CD4-positive, alpha-beta T cell treated with Interleukin-17A for 4 hours (primary cell): Measurements from ENCODE around the gene FOXP1.
A peak's percentile ranks its signal among the peaks of the same experiment; 100 is the strongest.
"Not testable (repeated sequence)": the region's sequence is repeated elsewhere in the genome, so short reads cannot be mapped to it uniquely, and the experiment has no call there.

ENCODE experiments used
- DNase-seq: peaks from one replicate; pipeline ENCODE4 v3.0.0-alpha.2; 2020; ENCODE audit warnings: mixed read lengths

Gene FOXP1

DNA sequence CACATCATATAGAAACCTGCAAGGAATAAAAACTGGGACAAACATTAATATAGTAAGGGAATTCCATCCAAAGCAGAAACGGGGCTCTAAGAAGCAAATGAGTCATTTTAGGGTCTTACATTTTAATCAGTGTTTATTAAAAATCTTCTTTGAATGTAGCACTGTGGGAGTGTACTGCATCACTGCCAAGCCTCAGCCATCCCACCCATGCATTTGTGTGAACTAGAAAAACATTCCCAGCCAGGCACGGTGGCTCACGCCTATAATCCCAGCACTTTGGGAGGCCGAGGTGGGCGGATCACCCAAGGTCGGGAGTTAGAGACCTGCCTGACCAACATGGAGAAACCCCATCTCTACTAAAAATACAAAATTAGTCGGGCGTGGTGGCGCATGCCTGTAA lies 57.1 kb downstream of the FOXP1 start:
- DNase-seq: not testable (repeated sequence)

DNA sequence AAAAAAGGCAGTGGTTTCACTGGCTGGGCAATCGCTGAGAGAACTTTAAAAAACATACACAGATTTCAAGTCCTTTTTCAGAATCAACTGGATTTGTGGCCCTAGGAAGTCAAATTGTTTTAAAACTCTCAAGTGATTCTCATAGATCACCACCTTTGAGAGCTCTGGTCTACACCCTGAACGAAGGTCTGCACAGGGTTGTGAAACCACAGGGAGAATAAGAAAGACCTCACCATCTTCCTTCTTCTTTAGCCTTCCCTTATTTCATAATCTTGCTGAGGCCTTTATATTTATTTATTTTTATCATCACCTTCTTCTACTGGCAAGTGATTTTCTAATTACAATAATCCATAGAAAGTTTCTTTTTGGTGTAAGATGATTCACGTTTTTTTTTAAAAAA lies 58.1 kb downstream of the FOXP1 start:
- no peak for DNase-seq

DNA sequence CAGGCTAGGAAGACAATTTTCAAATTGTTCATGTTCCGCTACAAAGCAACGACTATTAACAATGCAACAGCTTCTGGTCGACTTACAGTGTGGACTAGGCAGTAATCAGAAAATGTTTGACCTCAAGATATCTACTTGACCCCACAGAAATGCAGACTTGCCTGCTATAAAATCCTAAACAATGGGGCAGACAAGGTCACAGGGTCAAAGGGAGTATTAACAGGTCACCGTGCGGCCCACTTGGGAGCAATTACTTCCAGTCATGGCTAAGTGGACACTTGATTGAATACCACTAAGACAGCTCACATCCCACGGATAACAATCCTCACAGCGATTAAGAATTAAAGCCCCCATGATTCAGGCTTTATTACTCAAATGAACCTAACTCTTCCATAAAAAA lies 58.9 kb downstream of the FOXP1 start:
- DNase-seq: no peak

DNA sequence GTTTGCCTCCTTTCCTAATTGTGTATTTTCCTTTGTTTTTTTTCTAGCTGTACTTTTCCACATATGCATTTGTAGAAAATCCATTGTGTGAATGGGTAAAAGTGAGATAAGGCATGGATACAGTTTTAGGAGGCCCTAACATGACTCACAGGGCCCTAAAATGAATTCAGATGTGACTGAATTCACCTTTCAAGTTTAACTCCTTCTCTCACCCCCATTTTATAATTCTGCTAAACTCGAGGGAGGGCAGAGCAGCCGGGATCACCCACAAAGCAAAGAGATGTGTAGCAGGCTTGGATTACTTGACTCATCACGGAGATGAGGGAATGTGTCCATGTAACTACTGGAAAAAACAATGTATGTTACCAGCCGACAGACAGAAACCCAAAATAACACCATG lies 59.9 kb downstream of the FOXP1 start:
- no peak for DNase-seq

DNA sequence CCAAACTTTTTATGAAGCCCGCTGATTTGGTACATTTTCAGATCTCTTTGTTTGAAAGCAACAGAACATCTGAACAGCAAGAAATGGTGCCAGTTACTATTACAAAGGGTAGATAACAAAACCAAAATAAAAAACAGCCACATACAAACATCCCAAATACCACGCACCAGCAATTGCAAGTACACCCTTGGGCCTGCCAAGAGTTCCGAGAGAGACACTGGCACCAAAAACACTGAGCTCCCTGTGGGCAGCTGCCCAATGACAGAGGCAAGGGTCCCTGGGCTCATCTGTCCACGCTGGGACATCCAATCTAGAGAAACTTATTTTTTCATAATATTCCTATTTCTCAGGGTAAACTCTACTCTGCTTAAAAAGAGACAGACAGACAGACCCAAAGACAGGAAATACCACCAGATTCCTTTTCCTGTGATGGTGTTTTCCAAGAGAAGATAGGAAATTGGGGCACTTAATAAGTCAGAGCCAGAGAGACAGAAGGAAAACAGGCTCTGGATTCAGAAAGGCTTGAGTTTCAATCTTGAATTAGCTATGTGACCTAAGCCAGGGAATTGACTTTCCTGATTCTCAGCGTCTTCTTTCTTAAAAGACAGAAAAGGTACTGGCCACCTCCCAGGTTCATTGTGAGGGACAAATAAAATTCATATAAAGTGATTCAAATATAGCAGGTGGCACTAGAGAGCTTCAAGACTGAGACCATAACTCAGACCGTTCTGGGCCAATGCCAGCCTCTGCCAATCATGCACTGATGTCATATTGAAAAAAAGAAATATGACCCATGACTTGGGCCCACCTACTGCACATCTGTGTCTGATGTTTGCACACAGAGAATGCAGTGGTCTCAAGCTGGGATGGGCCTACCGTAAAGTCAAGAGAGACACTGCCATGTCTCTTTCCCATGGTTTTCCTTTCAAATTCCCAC lies 61.3 kb downstream of the FOXP1 start:
- no peak for DNase-seq

DNA sequence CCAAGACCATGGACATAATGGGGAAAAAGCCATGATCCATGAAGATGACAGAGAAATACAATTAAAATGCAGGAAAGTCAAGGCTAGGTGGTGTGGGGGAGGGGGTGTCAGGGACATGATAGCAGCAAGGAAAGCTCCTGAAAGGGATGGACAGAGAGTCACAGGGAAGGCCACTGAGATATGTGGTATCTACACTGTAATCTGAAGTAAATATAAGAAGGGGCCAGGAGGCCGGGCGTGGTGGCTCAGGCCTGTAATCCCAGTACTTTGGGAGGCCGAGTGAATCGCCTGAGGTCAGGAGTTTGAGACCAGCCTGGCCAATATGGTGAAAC lies 62.5 kb downstream of the FOXP1 start:
- no peak for DNase-seq

DNA sequence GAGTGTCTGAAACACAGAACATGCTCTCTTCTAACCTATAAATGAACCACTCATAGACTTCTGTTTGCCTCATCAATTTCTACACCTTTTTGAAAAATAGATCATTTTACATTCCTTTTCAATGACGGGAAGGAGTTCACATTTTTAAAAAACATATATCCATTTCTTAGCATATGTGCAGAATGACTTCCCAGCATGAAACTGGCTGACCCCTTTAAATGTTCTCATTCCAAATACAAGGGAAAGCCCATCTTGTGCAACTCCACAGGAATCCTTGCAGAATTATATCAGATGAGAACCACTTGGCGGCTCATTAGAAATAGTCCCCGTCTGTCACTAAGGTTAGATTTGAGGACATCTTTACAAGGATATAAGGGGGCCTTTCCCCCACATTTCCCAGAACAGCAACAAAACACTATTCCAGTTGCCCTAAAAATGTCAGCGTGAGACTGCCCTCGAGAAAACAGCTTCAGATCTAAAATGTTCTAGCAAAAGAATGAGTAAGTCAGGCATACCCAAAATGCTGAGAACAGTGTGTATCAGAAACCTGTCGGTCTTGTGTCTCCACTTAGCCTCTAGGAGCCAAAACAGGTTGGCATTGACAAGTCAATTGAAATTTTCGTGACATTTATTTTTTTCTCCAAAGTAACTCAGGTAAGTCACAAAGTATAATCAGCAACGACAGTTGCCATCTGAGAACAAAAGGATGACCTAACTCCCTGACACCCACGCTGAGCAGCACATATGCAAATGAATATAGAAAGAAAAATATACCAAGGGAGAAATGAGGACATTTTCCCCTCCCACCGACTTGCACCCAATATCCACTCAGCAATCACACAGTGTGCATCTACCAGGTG lies 63.1 kb downstream of the FOXP1 start:
- DNase-seq: no peak

DNA sequence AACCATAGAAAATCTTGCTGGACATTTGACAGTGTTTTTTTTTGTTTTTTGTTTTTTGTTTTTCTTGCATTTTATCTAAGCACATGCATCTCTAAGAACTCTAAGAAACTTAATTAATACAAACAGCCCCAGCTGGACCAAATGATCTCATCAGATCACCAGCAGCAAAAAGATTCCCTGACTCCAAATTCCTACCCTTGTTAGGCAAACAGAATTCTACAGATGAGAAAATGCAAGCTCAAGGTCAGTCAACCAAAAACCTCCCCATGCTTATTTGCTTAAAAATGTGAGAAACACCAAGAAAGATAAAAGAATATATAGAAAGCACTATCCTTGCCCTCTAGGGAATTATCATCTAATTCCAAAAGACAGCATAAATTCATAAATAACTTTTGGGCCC lies 65.4 kb downstream of the FOXP1 start:
- DNase-seq: no peak

DNA sequence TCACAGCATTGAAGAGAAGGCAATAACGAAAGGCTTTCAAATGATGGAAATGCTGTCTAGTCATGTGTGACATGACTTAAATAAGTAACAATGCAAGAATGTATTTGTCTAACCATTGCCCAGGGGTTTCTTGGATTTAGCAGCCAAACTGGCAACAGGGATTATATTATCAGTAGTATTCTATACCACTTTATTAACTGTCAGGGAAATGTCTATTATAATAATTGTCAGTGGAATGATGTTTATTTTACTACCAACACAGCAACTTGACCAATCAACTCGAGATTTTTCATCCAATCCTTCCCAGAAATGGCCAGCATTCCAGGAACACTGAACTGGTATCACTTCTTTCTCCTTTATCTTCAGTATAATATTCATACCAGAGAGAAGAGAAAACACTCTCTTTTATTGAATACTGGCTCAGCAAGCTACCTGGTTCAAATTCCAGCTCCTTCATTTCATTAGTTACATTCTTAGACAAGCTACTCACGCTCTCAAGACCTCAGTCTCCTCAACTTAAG lies 66.2 kb downstream of the FOXP1 start:
- DNase-seq: no peak

DNA sequence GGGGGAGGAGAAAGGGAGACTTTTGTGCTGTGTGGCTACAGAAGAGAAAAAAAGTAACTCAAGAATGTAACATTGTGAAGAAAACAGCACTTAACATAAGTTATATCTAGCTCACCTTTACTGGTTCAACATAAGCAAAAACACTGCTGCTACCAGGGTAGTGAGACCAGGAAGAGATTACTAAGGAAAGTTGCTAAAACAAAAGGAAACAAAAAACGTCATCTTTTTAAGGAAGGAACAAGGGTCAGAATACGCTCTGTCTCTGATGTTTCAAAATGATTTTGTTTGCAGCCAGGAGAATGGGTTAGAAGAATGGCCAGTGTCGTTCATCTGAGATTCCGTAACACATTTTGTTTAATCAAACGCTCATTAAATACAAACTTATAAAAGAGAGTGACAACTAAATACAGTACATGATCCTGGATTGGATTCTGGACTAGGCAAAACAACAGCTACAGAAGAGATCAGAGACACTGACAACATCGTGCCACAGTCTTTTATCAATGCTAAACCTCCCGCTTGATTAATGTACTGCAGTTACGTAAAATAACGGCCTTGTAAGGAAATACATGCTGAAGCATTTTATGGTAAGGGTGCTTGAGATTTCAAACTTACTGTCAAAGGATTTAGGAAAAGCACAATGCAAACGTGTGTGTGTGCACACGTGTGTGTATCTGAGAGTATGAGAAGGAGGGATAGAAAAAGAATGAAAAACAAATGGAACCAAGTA lies 67.7 kb downstream of the FOXP1 start:
- DNase-seq: no peak

DNA sequence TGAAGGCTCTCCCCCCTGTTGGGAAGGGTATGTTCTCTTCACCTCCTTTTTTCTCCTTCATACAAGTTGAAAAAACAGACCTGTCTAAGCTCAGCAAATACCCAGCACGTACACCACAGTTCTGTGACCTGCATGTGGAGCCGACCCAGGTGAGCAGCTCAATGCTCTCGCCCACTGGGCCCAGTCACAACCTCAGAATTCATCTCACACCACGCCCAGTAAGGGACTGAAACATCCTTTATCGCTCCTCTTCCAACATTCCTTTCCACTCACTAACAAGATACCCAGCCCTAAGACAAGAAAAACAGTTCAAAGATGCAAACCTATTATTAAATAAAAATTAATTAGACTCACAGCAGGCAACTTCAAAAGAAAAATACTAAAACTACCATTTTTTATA lies 68.9 kb downstream of the FOXP1 start:
- DNase-seq: no peak

DNA sequence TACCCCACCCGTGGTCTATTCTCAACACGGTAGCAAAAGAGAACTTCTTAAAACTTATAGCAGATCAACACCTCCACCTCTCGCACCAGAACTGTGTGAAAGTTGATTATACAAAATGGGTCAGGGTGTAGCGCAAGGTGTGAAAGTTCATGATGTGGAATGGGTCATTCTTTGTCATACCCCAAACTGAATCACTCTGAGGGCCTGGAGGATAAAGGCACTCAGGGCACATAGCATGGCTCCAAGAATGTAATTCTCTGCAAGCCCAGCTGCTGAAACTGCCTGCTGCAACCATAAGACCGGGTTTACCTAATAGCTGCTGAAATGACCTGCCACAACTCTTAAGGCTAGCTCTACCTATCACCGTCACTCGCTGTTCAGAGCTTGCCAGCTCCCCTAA lies 70.0 kb downstream of the FOXP1 start:
- DNase-seq: no peak

DNA sequence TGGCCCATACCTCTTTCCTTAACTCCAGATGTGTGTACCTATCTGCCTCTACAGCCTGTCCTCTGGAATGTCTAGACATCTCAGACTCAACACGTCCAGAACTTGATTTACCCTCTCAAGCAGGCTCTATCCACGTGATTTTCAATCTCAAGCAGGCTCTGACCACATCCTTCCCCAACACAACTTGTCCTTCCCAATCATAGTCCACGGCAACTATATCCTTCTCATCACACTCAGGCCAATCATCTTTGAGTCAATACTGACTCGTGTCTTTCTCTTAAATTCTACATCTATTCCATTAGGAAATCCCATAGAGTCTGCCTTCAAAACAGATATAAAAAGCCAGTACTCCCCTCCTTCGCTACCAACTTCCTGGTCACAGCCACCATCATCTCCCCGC lies 70.4 kb downstream of the FOXP1 start:
- DNase-seq: no peak

DNA sequence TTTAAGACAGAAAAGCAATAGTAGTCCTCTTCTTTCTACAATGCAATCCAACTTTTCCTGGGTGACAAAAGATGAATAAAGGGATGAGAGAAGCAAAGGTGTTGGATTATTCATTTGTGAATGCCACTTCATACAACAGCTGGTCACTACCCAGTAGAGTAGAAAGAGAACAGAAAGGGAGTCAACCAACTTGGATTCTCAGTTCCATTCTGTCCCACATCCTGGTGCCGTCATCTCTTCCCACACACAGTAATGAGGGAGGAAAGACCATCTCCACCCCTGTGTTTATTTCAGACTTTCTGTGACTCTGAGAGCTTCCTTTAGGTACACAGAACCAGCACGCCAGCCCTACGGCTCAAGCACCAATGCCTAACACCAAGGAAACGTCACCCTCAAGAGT lies 71.0 kb downstream of the FOXP1 start:
- no peak for DNase-seq

DNA sequence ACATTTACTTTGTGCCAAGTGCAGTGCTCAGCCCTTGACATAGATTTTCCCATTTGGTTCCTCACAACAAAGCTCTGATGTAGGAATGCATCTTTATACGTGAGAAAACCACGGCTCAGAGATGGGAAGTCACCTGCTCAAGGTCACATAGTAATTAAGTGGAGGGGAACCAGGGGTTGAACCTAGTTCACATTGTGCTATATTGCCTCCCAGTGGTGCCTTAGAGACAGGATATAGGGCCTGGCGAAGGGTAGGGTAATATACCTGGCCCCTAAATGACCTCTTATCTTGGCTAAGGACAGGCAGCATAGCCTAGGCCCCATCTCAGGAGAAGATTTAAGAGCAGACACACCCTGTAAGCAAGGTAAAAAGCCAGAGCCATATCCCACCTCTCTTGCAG lies 71.5 kb downstream of the FOXP1 start:
- DNase-seq: peak; percentile 62

DNA sequence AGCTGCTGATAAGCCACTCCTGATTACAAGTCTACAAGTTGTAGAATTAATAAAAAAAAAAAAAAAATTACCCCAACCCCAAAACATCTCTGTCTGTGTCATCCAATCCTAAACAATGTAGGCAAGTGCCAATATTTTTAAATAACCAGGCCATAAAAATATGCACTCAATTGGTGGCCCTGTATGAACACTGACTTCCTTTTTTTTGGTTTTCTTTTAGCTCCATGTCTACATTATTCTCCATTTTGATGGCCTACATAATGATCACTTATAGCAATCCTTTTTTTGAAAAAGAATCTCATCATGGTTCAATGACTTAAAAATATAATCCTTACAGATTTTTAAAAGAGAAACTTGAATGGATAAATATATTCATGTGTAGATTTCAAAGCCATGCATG lies 72.1 kb downstream of the FOXP1 start:
- no peak for DNase-seq

DNA sequence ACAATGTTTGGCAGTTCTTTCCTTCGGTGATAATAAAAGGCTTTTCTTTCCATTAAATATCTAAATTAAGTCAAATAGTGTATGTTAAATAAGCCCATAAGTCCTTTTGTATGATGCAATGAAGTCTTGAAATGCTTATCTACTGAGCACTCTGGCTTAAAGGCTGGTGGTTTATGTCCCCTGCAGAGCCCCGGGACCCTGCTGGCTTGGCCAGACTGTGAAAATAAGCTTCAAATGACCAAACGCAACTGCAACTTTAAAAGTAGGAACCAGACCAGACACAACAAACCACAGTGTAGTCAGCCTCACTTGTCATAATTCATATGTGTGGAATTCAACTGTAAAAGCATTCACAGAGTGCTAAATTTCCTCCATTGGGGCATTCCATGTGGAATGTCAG lies 72.5 kb downstream of the FOXP1 start:
- no peak for DNase-seq

DNA sequence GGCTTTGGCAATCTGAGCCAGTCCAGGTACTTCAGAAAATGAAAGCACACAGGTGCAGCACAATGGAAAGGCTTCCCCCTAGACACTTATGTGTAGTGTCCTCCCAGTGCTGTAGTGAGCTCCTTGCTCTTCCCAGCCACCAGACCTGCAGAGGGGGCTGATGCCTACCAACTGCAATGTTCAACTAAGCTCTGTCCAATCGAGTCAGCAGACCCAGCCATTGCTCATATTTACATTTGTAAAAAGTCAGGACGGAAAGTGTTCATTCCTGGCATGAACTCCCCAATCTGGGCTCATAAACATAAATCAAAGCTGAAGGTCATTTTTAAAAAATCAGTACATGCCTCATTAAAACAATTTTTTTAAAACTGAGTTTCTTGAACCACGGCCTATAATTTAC lies 73.0 kb downstream of the FOXP1 start:
- DNase-seq: no peak

DNA sequence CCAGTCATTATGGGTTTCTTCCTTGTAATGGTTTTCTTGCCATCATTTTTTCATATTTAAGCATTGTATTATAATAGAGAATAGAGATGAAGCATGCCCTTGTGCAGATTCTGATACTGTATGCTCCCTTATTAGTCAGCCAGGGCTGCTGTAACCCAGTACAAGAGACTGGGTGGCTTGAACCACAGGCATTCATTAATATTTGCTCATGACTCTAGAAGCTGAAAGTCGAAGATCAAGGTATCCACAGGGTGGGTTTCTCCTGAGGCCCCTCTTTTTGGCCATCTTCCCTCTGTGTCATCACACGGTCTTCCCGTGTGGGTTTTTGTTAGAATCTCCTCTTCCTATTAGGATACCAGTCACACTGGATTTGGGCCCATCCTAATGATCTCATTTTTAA lies 74.5 kb downstream of the FOXP1 start:
- no peak for DNase-seq

DNA sequence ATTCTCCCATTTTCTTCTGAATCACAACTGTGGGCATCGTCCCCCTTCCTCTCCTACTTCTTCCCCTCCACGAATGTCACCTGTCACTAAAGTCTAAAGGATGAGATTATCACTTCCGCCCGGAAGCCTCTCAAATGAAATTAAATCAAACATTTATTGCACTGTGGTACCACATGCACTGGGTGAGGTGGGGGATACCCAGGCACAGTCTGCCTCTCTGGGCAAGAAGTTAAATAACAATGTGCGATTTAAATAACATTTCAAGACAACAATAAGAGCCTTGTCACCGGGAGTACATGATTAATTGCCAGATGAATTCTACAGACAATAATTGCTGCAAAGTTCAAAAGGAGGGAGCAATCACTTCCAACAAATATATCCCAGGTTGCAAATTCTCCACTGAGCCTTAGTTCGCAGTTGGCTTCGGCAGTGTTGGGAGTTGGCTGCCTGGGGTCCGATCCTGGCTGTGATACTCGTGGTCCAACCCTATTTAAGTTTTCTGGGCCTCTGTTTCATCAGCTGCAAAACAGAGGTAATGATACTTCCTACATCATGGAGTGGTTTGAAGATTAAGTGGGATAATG lies 77.7 kb downstream of the FOXP1 start:
- no peak for DNase-seq

DNA sequence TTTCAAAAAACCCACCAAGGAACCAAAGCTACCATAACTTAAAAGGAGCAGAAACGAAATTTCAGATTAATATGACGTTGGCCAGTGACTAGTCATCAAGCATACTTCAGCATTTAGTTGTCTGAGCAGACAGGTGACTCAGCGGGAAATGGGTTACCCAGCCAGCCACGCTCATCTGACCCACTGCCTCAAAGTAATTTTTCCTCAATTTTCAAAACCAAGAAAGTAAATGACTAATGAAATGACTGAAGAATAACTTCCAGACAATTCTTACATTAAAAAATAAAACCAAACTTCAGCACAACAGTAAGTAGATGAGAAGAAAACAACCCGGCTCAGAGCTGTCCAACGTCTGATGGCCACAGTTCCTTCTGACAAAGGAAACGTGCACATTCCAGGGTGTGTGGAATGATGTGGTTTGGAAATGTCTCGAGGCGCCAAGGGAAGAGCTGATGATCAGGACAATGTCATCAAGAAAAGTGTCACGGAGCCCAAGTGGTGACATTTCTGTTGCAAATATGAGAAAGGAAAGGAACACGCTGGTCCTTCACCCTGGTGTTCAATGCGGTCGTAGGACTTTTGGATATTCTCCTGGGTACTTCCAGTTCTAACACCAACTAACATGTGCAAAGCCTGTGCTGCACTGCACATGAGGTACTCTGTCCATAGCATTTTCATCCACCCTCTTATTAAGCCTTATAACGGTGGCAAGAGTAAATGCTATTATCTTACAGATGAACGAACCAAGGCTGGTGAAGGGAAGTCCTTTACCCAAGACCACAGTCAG lies 79.1 kb downstream of the FOXP1 start:
- DNase-seq: peak; percentile 67
